Activated B cell treated with CpG ODN at 0.5 μM for 24 hours (primary cell): Measurements from ENCODE around the gene TOMM22. TPM values are rescaled to one million over a fixed set of nuclear protein-coding genes. Genes with fewer than 3 reads are reported as not detected.

Experiments
- ATAC-seq: fragments of 200-7000 bp; cut with Tn5 transposase; one replicate; pipeline ENCODE4 v1.10.0; 2021; ENCODE audit warnings: low read depth, mild to moderate bottlenecking, moderate library complexity
- CTCF ChIA-PET: fragments of 350-600 bp; sonication (Branson Sonifier 250); formaldehyde crosslinking; loops from one replicate; lab custom pipeline; 2021; ENCODE audit warnings: antibody characterized with exemption; lab: Charles Lee
- POLR2A ChIA-PET: fragments of 350-600 bp; sonication (Branson Sonifier 250); formaldehyde crosslinking; loops from one replicate; lab custom pipeline; 2021; ENCODE audit warnings: antibody characterized with exemption; lab: Charles Lee
- DNase-seq: peaks from one replicate; pipeline ENCODE4 v3.0.0; 2022
- H3K27ac Mint-ChIP-seq: one replicate; pipeline ENCODE4 v1.8.0; 2020; ENCODE audit warnings: mixed read lengths
- H3K27me3 Mint-ChIP-seq: one replicate; pipeline ENCODE4 v1.8.0; 2021; ENCODE audit warnings: mixed read lengths
- H3K36me3 Mint-ChIP-seq: one replicate; pipeline ENCODE4 v1.8.0; 2021; ENCODE audit warnings: low read depth, mixed read lengths
- H3K4me1 Mint-ChIP-seq: one replicate; pipeline ENCODE4 v1.8.0; 2021; ENCODE audit warnings: mixed read lengths
- H3K4me3 Mint-ChIP-seq: one replicate; pipeline ENCODE4 v1.8.0; 2020; ENCODE audit warnings: mild to moderate bottlenecking, mixed read lengths
- H3K9me3 Mint-ChIP-seq: one replicate; pipeline ENCODE4 v1.8.0; 2020; ENCODE audit warnings: mixed read lengths
- intact Hi-C: fragments of 100-400 bp; cut with micrococcal nuclease; formaldehyde crosslinking; loops from one replicate; pipeline ENCODE4 v1.15.1; 2024
- total RNA-seq: library from RNA; stranded (reverse); gene quantifications from 2 replicates; pipeline ENCODE4 v1.2.3, GENCODE V29; 2022
- TF ChIP-seq, protein P1 (sequence below): fragments of 200-600 bp; IDR thresholded peaks from one replicate; pipeline ENCODE4 v1.8.0; 2022; ENCODE audit warnings: antibody characterized with exemption, mild to moderate bottlenecking

Gene TOMM22
- total RNA-seq, 1 donor from 2014 or later: 99.4 TPM

DNA sequence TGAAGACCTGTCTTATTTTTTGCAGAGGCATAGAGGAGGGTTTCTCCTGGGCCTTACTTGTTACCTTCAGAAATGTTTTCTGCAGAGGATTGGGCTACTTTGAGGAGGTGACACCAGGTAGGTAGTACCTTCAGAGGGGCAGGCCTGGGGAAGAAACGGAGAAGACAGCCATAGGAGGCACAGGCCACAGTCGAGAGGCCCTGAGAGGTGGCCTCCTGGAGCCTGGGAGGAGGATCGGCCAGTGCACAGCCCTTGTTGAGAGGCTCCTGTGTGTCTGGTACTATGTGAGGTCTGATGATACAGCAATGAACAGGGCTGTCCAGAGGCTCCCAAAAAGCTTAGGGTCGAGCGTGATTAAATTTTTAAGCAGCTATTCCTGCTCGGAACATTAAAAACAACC is 35.5 kb downstream of the TOMM22 start:
- no peak overlapping the region for H3K27ac Mint-ChIP-seq
- H3K4me3 Mint-ChIP-seq: no peak overlapping the region
- DNase-seq (no peak), ATAC-seq (no peak)
- H3K9me3 Mint-ChIP-seq: no peaks in the 10 kb centered on the region
- no peaks in the 10 kb centered on the region for H3K27me3 Mint-ChIP-seq
- peaks cover 81% of the 10 kb centered on the region for H3K36me3 Mint-ChIP-seq
- TF ChIP-seq, protein P1, sequence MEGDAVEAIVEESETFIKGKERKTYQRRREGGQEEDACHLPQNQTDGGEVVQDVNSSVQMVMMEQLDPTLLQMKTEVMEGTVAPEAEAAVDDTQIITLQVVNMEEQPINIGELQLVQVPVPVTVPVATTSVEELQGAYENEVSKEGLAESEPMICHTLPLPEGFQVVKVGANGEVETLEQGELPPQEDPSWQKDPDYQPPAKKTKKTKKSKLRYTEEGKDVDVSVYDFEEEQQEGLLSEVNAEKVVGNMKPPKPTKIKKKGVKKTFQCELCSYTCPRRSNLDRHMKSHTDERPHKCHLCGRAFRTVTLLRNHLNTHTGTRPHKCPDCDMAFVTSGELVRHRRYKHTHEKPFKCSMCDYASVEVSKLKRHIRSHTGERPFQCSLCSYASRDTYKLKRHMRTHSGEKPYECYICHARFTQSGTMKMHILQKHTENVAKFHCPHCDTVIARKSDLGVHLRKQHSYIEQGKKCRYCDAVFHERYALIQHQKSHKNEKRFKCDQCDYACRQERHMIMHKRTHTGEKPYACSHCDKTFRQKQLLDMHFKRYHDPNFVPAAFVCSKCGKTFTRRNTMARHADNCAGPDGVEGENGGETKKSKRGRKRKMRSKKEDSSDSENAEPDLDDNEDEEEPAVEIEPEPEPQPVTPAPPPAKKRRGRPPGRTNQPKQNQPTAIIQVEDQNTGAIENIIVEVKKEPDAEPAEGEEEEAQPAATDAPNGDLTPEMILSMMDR: no peak
- ChIA-PET CTCF (no interaction called here), POLR2A (interaction anchor here (0.6 kb wide), 1 partner anchor 49 kb away, joined by 3 read pairs; no protein-coding TSS in a partner anchor)
- peaks cover 29% of the 10 kb centered on the region for H3K4me1 Mint-ChIP-seq
- intact Hi-C loops: no loop called here

DNA sequence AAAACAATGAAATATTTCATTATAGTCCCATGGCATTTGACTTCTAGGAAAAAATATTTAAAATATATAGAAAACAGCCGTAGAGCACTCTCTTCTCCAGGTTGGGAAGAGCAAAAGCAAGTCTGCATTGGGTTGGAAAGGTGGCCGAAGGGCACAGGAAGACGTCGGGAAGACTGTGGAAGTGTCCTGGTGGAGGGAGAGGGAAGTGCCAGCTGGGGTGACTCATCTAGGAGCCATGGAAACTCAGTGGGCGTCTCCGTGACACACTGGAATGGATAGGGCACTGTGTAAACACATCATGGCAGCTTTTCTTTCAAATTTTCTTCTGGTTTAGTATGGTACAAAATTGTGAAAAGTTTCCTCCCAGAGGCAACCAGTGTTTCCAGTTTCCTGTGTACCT is 36.7 kb downstream of the TOMM22 start:
- peaks cover 18% of the 10 kb centered on the region for H3K4me1 Mint-ChIP-seq
- H3K9me3 Mint-ChIP-seq: no peaks in the 10 kb centered on the region
- TF ChIP-seq, protein P1: no peak
- no peak overlapping the region for H3K27ac Mint-ChIP-seq
- CTCF ChIA-PET: no interaction called here
- peaks cover 81% of the 10 kb centered on the region for H3K36me3 Mint-ChIP-seq
- no peaks in the 10 kb centered on the region for H3K27me3 Mint-ChIP-seq
- no peak overlapping the region for H3K4me3 Mint-ChIP-seq
- DNase-seq (no peak), ATAC-seq (no peak)
- intact Hi-C loops: no loop called here
- POLR2A ChIA-PET: interaction anchor here (1.9 kb wide), 1 partner anchor 9 kb away, joined by 5 read pairs; no protein-coding TSS in a partner anchor

DNA sequence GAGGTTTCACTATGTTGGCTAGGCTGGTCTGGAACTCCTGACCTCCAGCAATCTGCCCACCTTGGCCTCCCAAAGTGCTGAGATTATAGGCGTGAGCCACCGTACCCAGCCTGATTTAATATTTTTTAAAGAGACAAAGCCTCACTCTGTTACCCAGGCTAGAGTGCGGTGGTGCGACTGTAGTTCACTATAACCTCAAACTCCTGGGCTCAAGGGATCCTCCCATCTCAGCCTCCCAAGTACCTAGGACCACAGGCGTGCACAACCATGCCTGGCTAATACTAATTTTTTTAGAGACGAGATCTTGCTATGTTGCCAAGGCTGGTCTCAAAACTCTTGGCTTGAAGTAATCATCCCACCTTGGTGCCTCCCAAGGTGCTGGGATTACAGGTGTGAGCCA is 37.4 kb downstream of the TOMM22 start:
- Mint-ChIP-seq H3K4me3 (no peak overlapping the region), H3K9me3 (no peaks in the 10 kb centered on the region), H3K27ac (no peak overlapping the region), H3K27me3 (no peaks in the 10 kb centered on the region), H3K36me3 (peaks cover 83% of the 10 kb centered on the region), H3K4me1 (peaks cover 12% of the 10 kb centered on the region)
- intact Hi-C loops: no loop called here
- POLR2A ChIA-PET: interaction anchor here (1.9 kb wide), 1 partner anchor 9 kb away, joined by 5 read pairs; no protein-coding TSS in a partner anchor
- TF ChIP-seq, protein P1: no peak
- ATAC-seq: no peak
- DNase-seq: no peak
- CTCF ChIA-PET: no interaction called here

GRCh38 chr22:38720350-38720749 is 38.6 kb downstream of the TOMM22 start:
- ChIA-PET POLR2A (interaction anchor here (0.6 to 1.9 kb wide), 2 partner anchors 10 to 17 kb away, joined by 5 to 7 read pairs; no protein-coding TSS in a partner anchor), CTCF (no interaction called here)
- intact Hi-C loops: loop anchor here (5.0 kb wide), 1 partner anchor 37 kb away; the partner anchor contains the start of gene SUN2
- no peak overlapping the region for H3K4me3 Mint-ChIP-seq
- H3K9me3 Mint-ChIP-seq: no peaks in the 10 kb centered on the region
- H3K4me1 Mint-ChIP-seq: peaks cover 2% of the 10 kb centered on the region
- peaks cover 86% of the 10 kb centered on the region for H3K36me3 Mint-ChIP-seq
- no peak for DNase-seq
- H3K27me3 Mint-ChIP-seq: no peaks in the 10 kb centered on the region
- no peak for ATAC-seq
- no peak overlapping the region for H3K27ac Mint-ChIP-seq
- TF ChIP-seq, protein P1: no peak

- no peak for DNase-seq
- TF ChIP-seq, protein P1: no peak
- H3K4me3 Mint-ChIP-seq: no peak overlapping the region
- peaks cover 87% of the 10 kb centered on the region for H3K36me3 Mint-ChIP-seq
- H3K9me3 Mint-ChIP-seq: no peaks in the 10 kb centered on the region
- intact Hi-C loops: loop anchor here (5.0 kb wide), 1 partner anchor 36 kb away; the partner anchor contains the start of gene SUN2
- no peaks in the 10 kb centered on the region for H3K27me3 Mint-ChIP-seq
- POLR2A ChIA-PET: interaction anchor here (0.5 kb wide), 2 partner anchors 36 to 43 kb away, joined by 3 to 4 read pairs; no protein-coding TSS in a partner anchor
- H3K4me1 Mint-ChIP-seq: no peaks in the 10 kb centered on the region
- no peak overlapping the region for H3K27ac Mint-ChIP-seq
- no peak for ATAC-seq
- CTCF ChIA-PET: interaction anchor here (1.6 kb wide), 1 partner anchor 12 kb away, joined by 6 read pairs; no protein-coding TSS in a partner anchor
These were observed 39.8 kb downstream of the TOMM22 start for GRCh38 chr22:38721551-38721950.
